ENCODE results near the gene PSMD9. TPM values are rescaled to one million over a fixed set of nuclear protein-coding genes. Genes with fewer than 3 reads are reported as not detected.
A peak's percentile ranks its signal among the peaks of the same experiment; 100 is the strongest.
"Not testable (repeated sequence)": the region's sequence is repeated elsewhere in the genome, so short reads cannot be mapped to it uniquely, and the experiment has no call there.

Gene PSMD9
- 67.0 and 75.7 TPM in 2 replicates for total RNA-seq (2014; rRNA removed; shearing (Covaris generic))
- polyA plus RNA-seq (2014; cell fraction: nucleus; rRNA removed) = 226 and 234 TPM in 2 replicates

GRCh38 chr12:121888478-121889273 is at the start of gene PSMD9:
Gene PSMD9, plus strand, starts transcription at chr12:121888790. Its CDS starts 67 bp downstream, at chr12:121888857.
- DNase-seq (ENCODE audit: extremely low read depth, low read depth) = peak; percentile 98

- DNase-seq (ENCODE audit: extremely low read depth, low read depth) = peak; percentile 98
Measured at GRCh38 chr12:121839106-121839992, 49.2 kb upstream of the PSMD9 start.

GRCh38 chr12:121839993-121840761 is 48.4 kb upstream of the PSMD9 start:
- DNase-seq (ENCODE audit: extremely low read depth, low read depth) = no peak

GRCh38 chr12:121843236-121843982 is 45.2 kb upstream of the PSMD9 start:
- DNase-seq (ENCODE audit: extremely low read depth, low read depth) = no peak

- no peak for DNase-seq (ENCODE audit: extremely low read depth, low read depth)
Measured at GRCh38 chr12:121845701-121846100, 42.9 kb upstream of the PSMD9 start.

- DNase-seq (ENCODE audit: extremely low read depth, low read depth) = no peak
Measured at GRCh38 chr12:121849211-121849610, 39.4 kb upstream of the PSMD9 start.

- DNase-seq (ENCODE audit: extremely low read depth, low read depth) = no peak
Measured at GRCh38 chr12:121849665-121850064, 38.9 kb upstream of the PSMD9 start.

- not testable (repeated sequence) for DNase-seq (ENCODE audit: extremely low read depth, low read depth)
Measured at GRCh38 chr12:121852392-121852791, 36.2 kb upstream of the PSMD9 start.

- no peak for DNase-seq (ENCODE audit: extremely low read depth, low read depth)
Measured at GRCh38 chr12:121857322-121858246, 31.0 kb upstream of the PSMD9 start.

GRCh38 chr12:121858318-121858661 is 30.3 kb upstream of the PSMD9 start:
- no peak for DNase-seq (ENCODE audit: extremely low read depth, low read depth)

GRCh38 chr12:121858662-121859572 is 29.7 kb upstream of the PSMD9 start, which contains the start of gene HPD:
Gene HPD, minus strand, starts transcription at chr12:121858859. Its CDS starts 36 bp downstream, at chr12:121858823.
- DNase-seq (ENCODE audit: extremely low read depth, low read depth) = peak; percentile 19

- DNase-seq (ENCODE audit: extremely low read depth, low read depth) = no peak
Measured at GRCh38 chr12:121860257-121860656, 28.3 kb upstream of the PSMD9 start.

- DNase-seq (ENCODE audit: extremely low read depth, low read depth) = not testable (repeated sequence)
Measured at GRCh38 chr12:121860699-121861098, 27.9 kb upstream of the PSMD9 start.

GRCh38 chr12:121861636-121862254 is 26.8 kb upstream of the PSMD9 start:
- no peak for DNase-seq (ENCODE audit: extremely low read depth, low read depth)

- DNase-seq (ENCODE audit: extremely low read depth, low read depth) = no peak
Measured at GRCh38 chr12:121866331-121866730, 22.3 kb upstream of the PSMD9 start.

- DNase-seq (ENCODE audit: extremely low read depth, low read depth) = not testable (repeated sequence)
Measured at GRCh38 chr12:121869229-121869628, 19.4 kb upstream of the PSMD9 start.

- DNase-seq (ENCODE audit: extremely low read depth, low read depth) = no peak
Measured at GRCh38 chr12:121871467-121871866, 17.1 kb upstream of the PSMD9 start.

All from NCI-H460 (cell line).